H9 (cell line): ENCODE results near the gene RAB33B. TPM values are rescaled to one million over a fixed set of nuclear protein-coding genes. Genes with fewer than 3 reads are reported as not detected.

ENCODE experiments used
- DNase-seq: peaks from one replicate; pipeline ENCODE4 v3.0.0-alpha.2; 2017
- H2AFZ ChIP-seq: one replicate; pipeline ENCODE4 v1.6.1; 2013; ENCODE audit warnings: mild to moderate bottlenecking, low read length, control low read depth, moderate library complexity
- H2AK5ac ChIP-seq: 2 replicates; pipeline ENCODE4 v1.6.1; 2013; ENCODE audit warnings: low read length, control low read depth, mixed read lengths; ENCODE audit not compliant: insufficient read length
- H2BK120ac ChIP-seq: one replicate; pipeline ENCODE4 v1.6.1; 2013; ENCODE audit warnings: low read depth, mild to moderate bottlenecking, low read length, control low read depth, inconsistent platforms; ENCODE audit not compliant: poor library complexity, severe bottlenecking
- H2BK12ac ChIP-seq: 2 replicates; pipeline ENCODE4 v1.6.1; 2013; ENCODE audit warnings: low read length, control low read depth, mixed read lengths, low read depth; ENCODE audit not compliant: insufficient read length
- H2BK15ac ChIP-seq: 2 replicates; pipeline ENCODE4 v1.6.1; 2013; ENCODE audit warnings: low read depth, low read length, control low read depth
- H2BK20ac ChIP-seq: one replicate; pipeline ENCODE4 v1.6.1; 2013; ENCODE audit warnings: low read depth, mild to moderate bottlenecking, low read length, control low read depth, inconsistent platforms; ENCODE audit not compliant: poor library complexity, severe bottlenecking
- H2BK5ac ChIP-seq: 2 replicates; pipeline ENCODE4 v1.6.1; 2013; ENCODE audit warnings: low read length, control low read depth, mixed read lengths; ENCODE audit not compliant: insufficient read length
- H3K14ac ChIP-seq: 2 replicates; pipeline ENCODE4 v1.6.1; 2013; ENCODE audit warnings: low read length, control low read depth; ENCODE audit not compliant: insufficient read depth
- H3K18ac ChIP-seq: 2 replicates; pipeline ENCODE4 v1.6.1; 2013; ENCODE audit warnings: low read depth, mild to moderate bottlenecking, mixed read lengths, low read length, control low read depth; ENCODE audit not compliant: insufficient read length
- H3K23ac ChIP-seq: 2 replicates; pipeline ENCODE4 v1.6.1; 2013; ENCODE audit warnings: low read length, control low read depth, mixed read lengths, low read depth; ENCODE audit not compliant: insufficient read length
- H3K23me2 ChIP-seq: 2 replicates; pipeline ENCODE4 v1.6.1; 2013; ENCODE audit warnings: low read depth, mild to moderate bottlenecking, mixed read lengths, low read length, control low read depth; ENCODE audit not compliant: insufficient read length, poor library complexity, severe bottlenecking
- H3K27ac ChIP-seq: 2 replicates; pipeline ENCODE4 v1.5.1; 2013; ENCODE audit warnings: low read length, control low read depth, mixed read lengths, low read depth; ENCODE audit not compliant: insufficient read length
- H3K27me3 ChIP-seq: 2 replicates; pipeline ENCODE4 v1.6.1; 2013; ENCODE audit warnings: low read length, control low read depth, inconsistent platforms; ENCODE audit not compliant: insufficient read depth
- H3K4ac ChIP-seq: 2 replicates; pipeline ENCODE4 v1.6.1; 2013; ENCODE audit warnings: low read depth, mild to moderate bottlenecking, control low read depth, inconsistent platforms, low read length, moderate library complexity
- H3K4me1 ChIP-seq: 2 replicates; pipeline ENCODE4 v1.6.1; 2013; ENCODE audit warnings: low read length, control low read depth, inconsistent platforms; ENCODE audit not compliant: insufficient read depth
- H3K4me2 ChIP-seq: 2 replicates; pipeline ENCODE4 v1.6.1; 2013; ENCODE audit warnings: low read length, control low read depth, mixed read lengths; ENCODE audit not compliant: insufficient read length, insufficient read depth
- H3K56ac ChIP-seq: 2 replicates; pipeline ENCODE4 v1.6.1; 2013; ENCODE audit warnings: low read depth, mild to moderate bottlenecking, mixed read lengths, low read length, control low read depth; ENCODE audit not compliant: insufficient read length
- H3K79me1 ChIP-seq: 2 replicates; pipeline ENCODE4 v1.6.1; 2013; ENCODE audit warnings: low read depth, mild to moderate bottlenecking, moderate library complexity, low read length, control low read depth, inconsistent platforms; ENCODE audit not compliant: insufficient read depth, poor library complexity, severe bottlenecking
- H3K79me2 ChIP-seq: 2 replicates; pipeline ENCODE4 v1.6.1; 2013; ENCODE audit warnings: low read length, control low read depth, inconsistent platforms; ENCODE audit not compliant: insufficient read depth
- H3K9ac ChIP-seq: 2 replicates; pipeline ENCODE4 v1.6.1; 2013; ENCODE audit warnings: low read length, control low read depth, mixed read lengths; ENCODE audit not compliant: insufficient read length; ENCODE audit errors: extremely low read depth
- H3K9me3 ChIP-seq: one replicate; pipeline ENCODE4 v1.6.1; 2013; ENCODE audit warnings: low read depth, low read length, inconsistent platforms; ENCODE audit not compliant: control insufficient read depth
- H3T11ph ChIP-seq: one replicate; pipeline ENCODE4 v1.6.1; 2013; ENCODE audit warnings: mild to moderate bottlenecking, low read length, control low read depth, inconsistent platforms
- H4K20me1 ChIP-seq: one replicate; pipeline ENCODE4 v1.6.1; 2013; ENCODE audit not compliant: control insufficient read depth, insufficient read length, insufficient read depth
- H4K5ac ChIP-seq: 2 replicates; pipeline ENCODE4 v1.6.1; 2013; ENCODE audit warnings: low read depth, mild to moderate bottlenecking, mixed read lengths, low read length, control low read depth; ENCODE audit not compliant: insufficient read length
- H4K8ac ChIP-seq: replicated peaks from 2 replicates; pipeline ENCODE4 v1.6.1; 2013; ENCODE audit warnings: low read length, control low read depth, mixed read lengths, low read depth; ENCODE audit not compliant: insufficient read length
- H4K91ac ChIP-seq: 2 replicates; pipeline ENCODE4 v1.6.1; 2013; ENCODE audit warnings: low read depth, mild to moderate bottlenecking, moderate library complexity, mixed read lengths, low read length, control low read depth; ENCODE audit not compliant: insufficient read length
- H3K27ac Mint-ChIP-seq, 3 experiments: 2 replicates in 2 of 3; 3 replicates in 1 of 3; pipeline ENCODE4 v1.8.0; 2020 to 2021; ENCODE audit warnings: mixed read lengths in 3 of 3, mild to moderate bottlenecking in 1 of 3, moderate library complexity in 1 of 3
- H3K27me3 Mint-ChIP-seq: 2 replicates; pipeline ENCODE4 v1.8.0; 2021; ENCODE audit warnings: low read depth, mild to moderate bottlenecking, moderate library complexity, mixed read lengths
- H3K36me3 Mint-ChIP-seq, 3 experiments: 2 replicates in 2 of 3; 3 replicates in 1 of 3; pipeline ENCODE4 v1.8.0; 2020 to 2021; ENCODE audit warnings: low read depth in 3 of 3, mixed read lengths in 3 of 3; ENCODE audit not compliant: insufficient read depth in 1 of 3
- H3K4me1 Mint-ChIP-seq, 2 experiments: 2 replicates each; pipeline ENCODE4 v1.8.0; 2020; ENCODE audit warnings: mixed read lengths in 2 of 2
- H3K4me3 Mint-ChIP-seq, 2 experiments: 2 replicates in 1 of 2; 3 replicates in 1 of 2; pipeline ENCODE4 v1.8.0; 2020 to 2021; ENCODE audit warnings: mild to moderate bottlenecking in 2 of 2, mixed read lengths in 2 of 2, moderate library complexity in 1 of 2
- H3K9me3 Mint-ChIP-seq, 2 experiments: 2 replicates in 1 of 2; 3 replicates in 1 of 2; pipeline ENCODE4 v1.8.0; 2020; ENCODE audit warnings: mild to moderate bottlenecking in 2 of 2, mixed read lengths in 2 of 2, moderate library complexity in 1 of 2
- WGBS: extraction: QIAGEN DNeasy Blood & Tissue Kit; methylation state at CpG from one replicate; pipeline ENCODE4 v1.1.7; 2013; ENCODE audit warnings: missing lambda C conversion rate, low lambda C conversion rate, mixed read lengths; ENCODE audit not compliant: insufficient read length; ENCODE audit errors: extremely low coverage; 5-methylcytosine and 5-hydroxymethylcytosine counted together
- total RNA-seq: library from RNA; stranded (reverse); gene quantifications from 2 replicates; pipeline ENCODE4 v1.2.1, GENCODE V29; 2021
- TF ChIP-seq, protein P1 (sequence below): fragments of 200-600 bp; sonication (generic); conservative IDR thresholded peaks from 3 replicates; pipeline ENCODE4 v1.8.0; 2021; ENCODE audit warnings: antibody characterized with exemption, mild to moderate bottlenecking

RAB33B gene
- total RNA-seq, 1 experiment from 2014 or later, result 7.7 TPM

DNA sequence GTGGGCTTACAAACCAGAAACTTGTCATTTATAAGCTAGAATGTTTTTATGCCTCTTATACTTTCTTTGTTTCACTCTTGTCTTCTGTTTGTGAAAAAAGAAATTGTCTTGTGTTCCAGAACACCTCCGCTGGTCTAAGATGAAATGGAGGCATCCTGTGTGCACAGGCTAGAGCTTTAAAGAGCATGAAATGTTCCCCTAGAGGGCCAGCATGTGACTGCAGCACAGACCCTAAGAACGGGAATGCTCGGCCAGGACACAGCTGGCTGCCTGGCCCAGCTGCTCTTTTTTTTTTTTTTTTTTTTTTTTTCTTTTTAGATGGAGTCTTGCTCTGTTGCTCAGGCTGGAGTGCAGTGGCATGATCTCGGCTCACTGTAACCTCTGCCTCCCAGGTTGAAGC is 68.5 kb downstream of the RAB33B start:
- no peak overlapping the region for H3K14ac ChIP-seq
- no peak for DNase-seq
- no peaks in the 10 kb centered on the region for H3K9me3 Mint-ChIP-seq

More for the DNA sequence above, 68.5 kb downstream of the RAB33B start:
- Histone ChIP-seq H4K5ac (no peak overlapping the region), H4K20me1 (no peaks in the 10 kb centered on the region), H2AFZ (no peak overlapping the region), H3K9me3 (no peaks in the 10 kb centered on the region), H3K23me2 (no peaks in the 10 kb centered on the region), H2BK12ac (no peak overlapping the region), H3K18ac (no peak overlapping the region), H3K27ac (no peak overlapping the region), H3K27me3 (no peaks in the 10 kb centered on the region), H3K56ac (no peak overlapping the region), H2BK15ac (no peak overlapping the region), H3T11ph (no peak overlapping the region), H2BK5ac (no peak overlapping the region), H3K23ac (no peak overlapping the region), H4K91ac (no peak overlapping the region), H3K4me2 (no peak overlapping the region), H3K4ac (no peak overlapping the region), H2BK20ac (no peak overlapping the region), H3K79me1 (no peaks in the 10 kb centered on the region), H3K9ac (no peak overlapping the region), H4K8ac (no peak overlapping the region), H3K79me2 (no peaks in the 10 kb centered on the region), H3K4me1 (no peaks in the 10 kb centered on the region), H2BK120ac (no peak overlapping the region), H2AK5ac (no peak overlapping the region)
- TF ChIP-seq, protein P1, sequence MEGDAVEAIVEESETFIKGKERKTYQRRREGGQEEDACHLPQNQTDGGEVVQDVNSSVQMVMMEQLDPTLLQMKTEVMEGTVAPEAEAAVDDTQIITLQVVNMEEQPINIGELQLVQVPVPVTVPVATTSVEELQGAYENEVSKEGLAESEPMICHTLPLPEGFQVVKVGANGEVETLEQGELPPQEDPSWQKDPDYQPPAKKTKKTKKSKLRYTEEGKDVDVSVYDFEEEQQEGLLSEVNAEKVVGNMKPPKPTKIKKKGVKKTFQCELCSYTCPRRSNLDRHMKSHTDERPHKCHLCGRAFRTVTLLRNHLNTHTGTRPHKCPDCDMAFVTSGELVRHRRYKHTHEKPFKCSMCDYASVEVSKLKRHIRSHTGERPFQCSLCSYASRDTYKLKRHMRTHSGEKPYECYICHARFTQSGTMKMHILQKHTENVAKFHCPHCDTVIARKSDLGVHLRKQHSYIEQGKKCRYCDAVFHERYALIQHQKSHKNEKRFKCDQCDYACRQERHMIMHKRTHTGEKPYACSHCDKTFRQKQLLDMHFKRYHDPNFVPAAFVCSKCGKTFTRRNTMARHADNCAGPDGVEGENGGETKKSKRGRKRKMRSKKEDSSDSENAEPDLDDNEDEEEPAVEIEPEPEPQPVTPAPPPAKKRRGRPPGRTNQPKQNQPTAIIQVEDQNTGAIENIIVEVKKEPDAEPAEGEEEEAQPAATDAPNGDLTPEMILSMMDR, result peak; percentile 40; the same call in 2 of the 3 replicates
- Mint-ChIP-seq H3K27ac (no peak overlapping the region), H3K4me3 (no peak overlapping the region), H3K27me3 (no peaks in the 10 kb centered on the region), H3K36me3 (no peaks in the 10 kb centered on the region), H3K4me1 (peaks cover 2 to 5% of the 10 kb centered on the region in 2 experiments; a peak in 3 of 4 replicates)
- no CpG with 5 or more reads among the region's 4 CpGs for WGBS
